Hematopoietic multipotent progenitor cell treated with erythropoietin and hydrocortisone succinate and interleukin-3 and kit ligand, for 17 days (in vitro differentiated cells): Measurements from ENCODE around the gene KIF26B.

Experiments
- DNase-seq: peaks from one replicate; pipeline ENCODE4 v3.0.0-alpha.2; 2015; ENCODE audit warnings: low spot score

The KIF26B gene

DNA sequence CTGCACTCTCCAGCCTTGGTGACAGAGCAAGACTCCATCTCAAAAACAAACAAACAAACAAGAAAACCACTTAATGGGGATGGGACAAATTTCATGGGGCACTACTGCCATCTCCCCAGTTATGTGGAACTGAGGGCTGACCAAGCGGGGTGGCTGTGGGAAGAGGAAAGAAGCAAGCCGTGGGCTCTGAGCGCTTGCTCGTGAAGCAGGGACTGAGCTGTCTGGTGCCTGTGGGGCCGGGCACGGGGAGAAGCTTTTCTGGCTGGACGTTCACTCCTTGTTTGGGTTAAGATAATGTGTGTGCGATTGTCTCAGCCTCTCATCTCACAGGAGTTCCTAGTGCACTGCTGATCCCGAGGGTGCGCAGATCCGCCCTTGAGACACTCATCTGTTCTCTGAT, 22.0 kb upstream of the KIF26B start:
- no peak for DNase-seq

DNA sequence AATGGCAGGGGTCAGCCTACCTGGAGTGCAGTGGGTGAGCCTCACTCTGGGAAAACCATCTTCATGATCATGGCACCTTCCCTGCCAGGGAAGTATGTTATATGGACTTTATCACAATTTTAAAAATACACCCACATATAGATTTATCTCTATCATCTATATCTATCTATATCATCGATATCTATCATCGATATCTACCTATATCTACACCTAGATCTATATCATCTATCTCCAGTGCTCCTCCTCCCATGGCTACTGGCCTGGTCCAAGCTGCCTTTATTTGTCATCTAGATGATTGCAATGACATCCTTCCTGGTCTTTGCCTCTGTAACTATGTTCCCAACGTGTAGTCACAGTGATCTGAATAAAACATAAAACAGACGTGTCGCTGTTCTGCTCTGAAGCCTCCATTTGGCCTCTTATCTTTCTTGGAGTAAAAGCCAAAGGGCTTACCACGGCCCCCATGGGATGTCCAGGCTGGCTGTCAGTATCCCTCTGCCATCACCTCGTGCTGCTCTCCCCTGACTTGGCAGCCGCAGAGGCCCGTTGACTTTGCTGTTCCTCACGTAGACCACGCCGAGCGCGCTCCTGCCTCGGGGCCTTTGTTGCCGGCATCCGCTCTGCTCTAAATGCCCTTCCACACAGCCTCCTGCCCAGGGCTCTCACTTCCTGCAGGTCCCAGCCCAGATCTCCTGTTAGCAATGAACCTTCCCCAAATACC, 20.6 kb upstream of the KIF26B start:
- no peak for DNase-seq

GRCh38 chr1:245142171-245142798, 12.5 kb upstream of the KIF26B start:
- no peak for DNase-seq

DNA sequence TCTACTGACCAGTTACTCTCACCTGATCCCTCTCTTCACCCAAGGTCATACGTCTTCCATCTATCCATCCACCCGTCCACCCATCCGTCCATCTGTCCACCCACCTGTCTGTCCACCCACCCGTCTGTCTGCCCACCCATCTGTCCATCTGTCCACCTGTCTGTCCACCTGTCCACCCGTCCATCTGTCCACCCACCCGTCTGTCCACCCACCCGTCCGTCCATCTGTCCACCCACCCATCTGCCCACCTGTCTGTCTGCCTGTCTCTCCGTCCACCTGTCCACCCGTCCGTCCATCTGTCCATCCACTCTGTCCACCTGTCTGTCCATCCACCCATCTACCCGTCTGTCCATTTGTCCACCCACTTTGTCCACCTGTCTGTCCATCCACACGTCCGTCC, 11.8 kb upstream of the KIF26B start:
- DNase-seq = no peak

DNA sequence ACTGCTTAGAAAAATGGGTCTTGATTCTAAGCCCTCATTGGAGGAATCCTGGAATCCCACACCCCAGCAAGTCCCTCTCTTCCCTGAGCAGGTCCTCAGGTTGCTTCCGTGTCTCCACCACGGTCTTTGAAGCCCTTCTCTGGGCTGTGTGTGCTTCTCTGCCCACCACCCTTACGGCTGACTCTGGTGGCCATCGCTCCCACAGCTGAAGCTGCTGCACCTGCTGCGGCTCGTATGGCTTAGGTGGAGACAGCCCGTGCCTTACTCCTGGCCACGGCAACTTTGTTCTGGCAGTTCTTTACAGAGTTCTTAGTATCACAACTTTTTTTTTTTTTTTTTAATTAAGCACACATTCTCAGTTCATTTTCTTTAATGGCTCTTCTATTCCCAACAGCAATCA, 10.9 kb upstream of the KIF26B start:
- DNase-seq = no peak

DNA sequence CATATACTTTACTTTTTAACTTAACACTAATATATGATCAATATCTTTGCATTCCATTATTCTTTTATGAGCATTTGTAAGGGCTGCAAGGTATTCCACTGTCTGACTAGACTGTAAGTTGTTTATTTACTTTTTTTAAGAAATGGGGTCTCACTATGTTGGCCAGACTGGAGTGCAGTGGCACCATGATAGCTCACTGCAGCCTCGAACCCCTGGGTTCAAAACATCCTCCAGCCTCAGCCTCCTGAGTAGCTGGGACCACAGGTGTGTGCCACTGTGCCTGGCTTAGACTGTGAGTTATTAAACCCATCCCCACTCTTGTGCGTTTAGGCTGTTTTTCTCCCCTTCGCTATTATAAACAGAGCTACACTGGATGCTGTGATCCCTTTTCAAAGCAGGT, 6.7 kb upstream of the KIF26B start:
- no peak for DNase-seq

DNA sequence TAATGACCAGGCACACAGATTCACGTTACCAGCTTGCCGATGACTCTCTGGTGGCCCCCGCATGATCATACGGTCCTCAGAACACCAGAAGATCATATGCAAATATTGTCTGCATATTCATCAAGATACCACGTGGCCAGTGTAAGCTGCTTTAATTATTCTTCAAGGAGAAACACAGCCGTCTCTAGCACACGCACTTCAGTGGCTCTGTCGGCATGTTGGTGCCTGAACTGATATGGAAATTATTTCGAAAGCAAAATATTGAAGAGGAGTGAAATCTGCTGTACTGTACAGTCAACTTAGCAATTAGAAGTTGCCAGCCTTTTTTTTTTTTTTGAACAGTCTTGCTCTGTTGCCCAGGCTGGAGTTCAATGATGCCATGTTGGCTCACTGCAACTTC, 5.9 kb upstream of the KIF26B start:
- DNase-seq = no peak

DNA sequence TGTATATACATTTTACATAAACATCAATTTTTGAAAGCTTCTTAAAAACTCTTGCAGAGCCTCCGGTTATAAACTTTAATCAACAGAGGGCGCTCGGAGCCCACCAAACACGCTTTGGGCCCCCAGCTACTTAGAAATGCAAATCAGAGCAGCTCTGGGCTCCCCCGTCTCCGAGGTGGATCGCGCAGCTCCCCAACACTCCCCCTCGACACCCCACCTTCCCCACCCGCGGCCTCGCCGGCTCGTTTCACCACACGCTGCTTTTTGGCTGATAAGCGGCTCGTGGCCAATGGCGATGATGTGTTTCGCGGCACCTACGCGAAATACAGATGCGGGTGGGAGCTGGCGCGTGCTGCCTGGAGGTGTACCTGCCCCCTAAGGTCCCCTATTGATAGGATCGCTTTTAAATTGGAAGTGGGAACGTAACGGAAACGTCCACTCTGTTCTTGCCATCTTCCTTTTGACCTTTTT, 1.7 kb upstream of the KIF26B start:
- DNase-seq = no peak

DNA sequence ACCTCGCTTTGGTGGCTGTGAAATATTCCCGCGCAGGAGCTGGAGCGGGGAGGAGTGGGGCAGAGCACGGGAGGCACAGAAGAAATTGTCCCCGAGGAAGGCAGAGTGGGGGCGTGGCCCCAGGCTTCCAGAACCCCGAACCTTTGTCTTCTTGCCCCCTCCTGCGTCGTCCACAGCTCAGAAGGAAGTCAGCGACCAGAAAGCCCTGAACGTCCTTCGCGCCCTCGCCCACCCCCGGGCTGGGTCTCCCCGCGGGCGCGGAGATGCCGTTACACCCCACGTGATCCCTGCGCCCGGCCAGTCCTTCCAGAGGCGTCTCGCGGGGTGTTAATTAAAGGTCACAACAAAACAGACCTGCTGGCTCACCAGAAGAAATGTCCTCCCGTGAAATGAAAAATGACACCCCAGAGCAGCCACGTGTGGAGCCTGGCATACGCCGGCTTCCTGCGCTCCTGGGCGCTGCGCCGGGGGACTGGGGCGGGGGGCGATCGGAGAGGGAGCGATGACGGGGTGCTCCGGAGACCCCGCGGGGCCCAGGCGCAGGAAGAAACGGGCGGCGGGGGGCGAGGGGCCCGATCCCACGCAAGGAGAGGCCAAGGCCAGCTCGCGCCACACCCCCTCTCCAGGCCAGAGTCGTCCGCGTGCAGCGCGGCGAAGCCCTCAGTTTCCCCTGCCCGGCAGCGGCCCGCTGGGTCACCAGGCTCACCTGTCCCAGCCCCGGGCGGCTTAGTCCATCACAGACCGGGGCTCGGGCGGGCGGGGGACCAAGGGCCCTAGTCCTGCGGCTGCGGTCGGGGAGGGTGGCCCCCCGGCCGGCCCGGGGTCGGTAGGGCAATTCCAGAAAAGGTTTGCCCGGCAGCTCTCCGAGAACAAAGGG, 995 bp upstream of the KIF26B start:
- no peak for DNase-seq

DNA sequence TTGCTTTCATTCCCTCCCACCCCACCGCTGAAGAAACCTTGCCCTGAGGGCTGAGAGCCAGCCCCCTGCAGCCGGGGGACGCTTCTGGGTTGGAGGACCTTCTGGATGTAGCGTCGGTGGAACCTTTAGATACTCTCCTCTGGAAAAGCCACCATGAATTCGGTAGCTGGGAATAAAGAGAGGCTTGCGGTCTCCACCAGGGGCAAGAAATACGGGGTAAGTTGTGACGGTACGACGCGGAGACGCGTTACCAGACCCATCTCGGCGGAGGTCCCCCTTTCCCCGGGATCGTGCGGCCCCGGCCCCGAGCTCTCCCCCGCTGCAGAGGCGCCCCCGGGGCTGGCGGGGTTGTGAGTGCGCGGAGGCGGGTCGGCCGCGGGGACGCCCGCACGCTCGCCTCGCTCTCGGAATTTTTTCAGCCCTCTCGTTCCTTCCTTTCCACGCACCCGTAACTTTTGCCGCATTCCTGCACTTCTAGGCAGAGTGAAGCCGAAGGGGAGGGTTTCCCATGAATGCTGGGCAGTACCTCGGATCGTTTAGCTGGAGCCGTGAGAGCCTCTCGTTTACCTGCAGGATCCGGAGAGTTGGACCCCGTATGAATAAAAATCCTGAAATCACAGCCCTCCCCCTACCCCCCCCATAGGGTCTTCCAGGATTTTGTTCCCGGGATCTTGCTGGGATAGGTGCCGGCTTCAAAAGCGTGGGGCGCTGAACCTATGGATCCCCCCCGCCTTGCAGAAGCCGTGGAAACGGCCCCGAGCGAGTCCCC, 671 bp downstream of the KIF26B start:
- DNase-seq = no peak

DNA sequence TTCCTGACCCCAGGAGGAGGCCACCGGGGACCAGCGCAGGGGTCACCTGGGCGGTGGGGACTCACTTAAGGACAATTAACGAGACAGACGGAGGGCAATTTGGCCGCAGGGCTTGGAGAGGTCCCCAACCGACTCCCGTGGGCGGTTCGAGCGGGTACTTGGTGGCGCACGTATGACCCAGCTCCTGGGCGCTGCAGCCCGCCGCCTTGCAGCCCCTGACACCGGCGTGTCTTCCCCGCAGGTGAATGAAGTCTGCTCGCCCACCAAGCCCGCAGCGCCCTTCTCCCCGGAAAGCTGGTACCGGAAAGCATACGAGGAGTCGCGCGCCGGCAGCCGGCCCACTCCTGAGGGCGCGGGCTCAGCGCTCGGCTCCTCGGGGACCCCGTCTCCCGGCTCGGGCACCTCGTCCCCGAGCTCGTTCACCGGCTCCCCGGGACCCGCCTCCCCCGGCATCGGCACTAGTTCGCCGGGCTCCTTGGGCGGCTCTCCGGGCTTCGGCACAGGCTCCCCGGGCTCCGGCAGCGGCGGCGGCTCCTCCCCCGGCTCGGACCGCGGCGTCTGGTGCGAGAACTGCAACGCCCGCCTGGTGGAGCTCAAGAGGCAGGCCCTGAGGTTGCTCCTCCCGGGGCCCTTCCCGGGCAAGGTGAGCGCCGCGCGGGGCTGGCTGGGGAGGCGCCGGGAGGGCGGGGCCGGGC, 1.4 kb downstream of the KIF26B start:
- DNase-seq = no peak

- no peak for DNase-seq
These were observed 2.1 kb downstream of the KIF26B start for GRCh38 chr1:245156736-245157505.

- no peak for DNase-seq
These were observed 4.1 kb downstream of the KIF26B start for GRCh38 chr1:245158913-245159312.

DNA sequence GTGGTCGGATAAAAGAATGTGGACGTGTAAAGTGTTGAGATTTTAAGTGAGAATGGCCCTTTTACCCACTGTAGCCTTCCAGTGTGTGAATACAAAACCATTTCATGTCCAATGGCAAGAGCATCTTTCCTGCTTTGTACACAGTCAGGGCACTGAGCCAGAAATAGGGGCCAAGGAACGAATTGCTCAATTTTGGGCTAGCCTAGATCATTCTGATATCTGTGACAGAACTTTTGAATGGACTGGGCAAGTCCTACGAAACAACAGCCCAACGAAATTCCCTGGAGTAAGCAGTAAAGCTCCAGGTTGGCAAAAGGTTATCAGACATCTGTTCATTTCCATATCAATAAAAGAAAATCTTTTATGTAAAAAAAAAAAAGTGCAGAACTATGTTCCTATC, 5.5 kb downstream of the KIF26B start:
- DNase-seq = no peak

DNA sequence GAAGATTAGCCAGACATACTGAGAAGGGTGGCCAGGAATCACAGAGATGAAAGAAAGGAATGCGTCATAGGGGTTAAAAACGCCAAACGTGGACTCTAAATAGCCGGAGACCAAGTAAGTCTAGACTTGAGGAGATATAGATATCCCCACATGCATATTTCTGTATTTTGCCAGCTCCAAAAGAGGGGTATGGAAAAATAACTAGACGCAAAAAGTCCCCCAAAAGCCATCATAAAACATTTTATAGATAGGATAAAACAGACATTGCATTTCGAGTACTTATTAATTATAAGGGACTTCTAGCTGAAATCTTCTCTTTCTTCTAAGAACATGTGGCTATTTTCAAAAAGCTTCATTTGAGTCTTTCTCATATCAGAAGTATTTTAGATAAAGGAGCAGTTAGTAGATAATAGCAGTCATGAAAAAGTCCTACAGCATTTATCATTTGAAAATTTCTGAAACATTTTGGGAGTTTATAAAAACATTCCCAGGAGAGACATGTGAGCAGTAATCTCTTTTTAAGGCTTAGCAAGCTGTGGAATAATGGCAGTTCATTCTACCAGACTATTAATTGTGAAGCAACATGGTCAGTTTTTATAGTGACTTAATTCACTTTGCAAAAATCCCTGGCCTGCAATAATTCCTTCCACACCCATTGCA, 6.1 kb downstream of the KIF26B start:
- DNase-seq = no peak

DNA sequence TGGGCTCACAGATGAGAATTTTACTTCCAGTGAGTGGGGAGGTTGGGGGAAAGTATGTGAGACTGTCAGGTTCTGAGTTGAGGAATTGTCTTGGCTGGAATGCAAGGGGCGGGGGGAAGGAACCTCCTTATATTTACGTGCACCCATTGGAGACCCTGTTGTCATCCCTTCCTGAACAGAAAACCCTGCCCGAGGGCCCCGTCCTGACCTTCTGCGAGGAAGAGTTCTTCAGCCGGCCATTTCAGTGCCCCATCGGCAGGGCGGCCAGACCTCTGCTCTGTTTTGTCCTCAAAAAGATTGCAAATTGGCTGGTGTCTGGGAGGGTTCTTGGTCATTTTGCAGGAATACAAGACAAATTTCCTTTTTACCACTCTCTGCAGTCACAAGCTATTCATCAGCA, 7.1 kb downstream of the KIF26B start:
- DNase-seq = no peak

DNA sequence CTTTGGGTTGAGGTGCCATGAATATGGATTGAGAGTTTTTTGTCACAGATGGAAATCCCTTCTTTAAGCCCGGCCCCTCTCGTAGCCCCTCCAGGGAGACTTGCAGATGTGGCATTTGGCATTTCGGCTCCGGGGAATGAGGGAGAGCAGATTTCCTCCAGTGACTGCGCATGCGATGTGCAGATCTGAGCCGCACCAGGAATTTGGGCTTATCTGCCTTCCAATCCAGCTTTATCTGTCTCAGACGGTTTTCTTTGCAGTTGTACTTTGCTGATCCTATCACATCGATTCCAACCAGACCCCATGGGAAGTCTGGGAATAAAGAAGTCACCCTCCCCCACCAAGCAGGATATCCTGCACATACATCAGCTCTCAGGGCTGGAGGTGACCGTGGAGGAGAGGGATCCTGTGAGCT, 11.7 kb downstream of the KIF26B start:
- DNase-seq = no peak

- DNase-seq = no peak
These were observed 13.3 kb downstream of the KIF26B start for GRCh38 chr1:245168086-245168485.

- DNase-seq = no peak
These were observed 14.1 kb downstream of the KIF26B start for GRCh38 chr1:245168906-245169305.

GRCh38 chr1:245169376-245169775, 14.6 kb downstream of the KIF26B start:
- DNase-seq = no peak
